Tibial artery (tissue), 4 donors: ENCODE results near the gene CFAP54.

ENCODE experiments used
- DNase-seq, 2 donors: peaks; one replicate each; pipeline ENCODE4 v3.0.0-alpha.2; 2019
- H3K27ac ChIP-seq, 2 donors: fragments of 200-600 bp; sonication (generic) in 1 of 2; 1 replicate in 1 of 2; 2 replicates in 1 of 2; pipeline ENCODE4 v1.5.1; 2018 to 2019; ENCODE audit warnings: mild to moderate bottlenecking in 1 of 2
- H3K27me3 ChIP-seq, 2 donors: fragments of 200-600 bp; sonication (generic) in 1 of 2; one replicate each; pipeline versions ENCODE4 v1.5.1 to v1.6.0; 2016 to 2019
- H3K36me3 ChIP-seq, 3 donors: fragments of 200-600 bp; sonication (generic) in 2 of 3; one replicate each; pipeline ENCODE4 v1.5.1; 2016 to 2019; ENCODE audit warnings: mild to moderate bottlenecking in 2 of 3
- H3K4me1 ChIP-seq, 4 donors: fragments of 200-600 bp; sonication (generic) in 2 of 4; 1 replicate in 3 of 4; 2 replicates in 1 of 4; pipeline ENCODE4 v1.5.1; 2016 to 2019
- H3K4me3 ChIP-seq, 2 donors: fragments of 200-600 bp; sonication (generic) in 1 of 2; 1 replicate in 1 of 2; 2 replicates in 1 of 2; pipeline ENCODE4 v1.5.1; 2018 to 2019; ENCODE audit warnings: mild to moderate bottlenecking in 2 of 2
- H3K9me3 ChIP-seq, 3 donors: fragments of 200-600 bp; sonication (generic) in 1 of 3; one replicate each; pipeline ENCODE4 v1.5.1; 2016 to 2019
- CTCF ChIP-seq, 2 experiments: fragments of 200-600 bp in 1 of 2; fragments of 450-650 bp in 1 of 2; IDR thresholded peaks; one replicate each; pipeline ENCODE4 v1.5.1; 2017 to 2019; ENCODE audit warnings: antibody characterized with exemption in 2 of 2, mild to moderate bottlenecking in 1 of 2, moderate library complexity in 1 of 2
- intact Hi-C: fragments of 100-400 bp; cut with DNase I; formaldehyde crosslinking; loops from one replicate; pipeline ENCODE4 v1.15.0; 2023; ENCODE audit warnings: low total_unique reads

Gene CFAP54

GRCh38 chr12:96811083-96811482 lies 321.7 kb downstream of the CFAP54 start:
- intact Hi-C loops: no loop called here
- no peaks in the 10 kb centered on the region for H3K36me3 ChIP-seq

GRCh38 chr12:96812153-96812552 lies 322.8 kb downstream of the CFAP54 start:
- H3K4me1 ChIP-seq: no peaks in the 10 kb centered on the region
- H3K9me3 ChIP-seq: no peaks in the 10 kb centered on the region
- no peak overlapping the region for H3K27ac ChIP-seq
- no peak for DNase-seq
- H3K36me3 ChIP-seq: no peaks in the 10 kb centered on the region
- no peak for TF ChIP-seq CTCF (IDR thresholded peaks at IDR 0.05)
- intact Hi-C loops: no loop called here
- H3K4me3 ChIP-seq: no peak overlapping the region
- no peaks in the 10 kb centered on the region for H3K27me3 ChIP-seq

More at GRCh38 chr12:96811083-96811482, 321.7 kb downstream of the CFAP54 start:
- H3K27ac ChIP-seq: no peak overlapping the region
- DNase-seq: no peak
- no peaks in the 10 kb centered on the region for H3K4me1 ChIP-seq
- no peaks in the 10 kb centered on the region for H3K27me3 ChIP-seq
- no peaks in the 10 kb centered on the region for H3K9me3 ChIP-seq
- no peak overlapping the region for H3K4me3 ChIP-seq
- no peak for TF ChIP-seq CTCF (IDR thresholded peaks at IDR 0.05)

GRCh38 chr12:96814200-96814599 lies 324.8 kb downstream of the CFAP54 start:
- no peaks in the 10 kb centered on the region for H3K36me3 ChIP-seq
- H3K27me3 ChIP-seq: no peaks in the 10 kb centered on the region
- H3K4me3 ChIP-seq: no peak overlapping the region
- no peak for TF ChIP-seq CTCF (IDR thresholded peaks at IDR 0.05)
- H3K27ac ChIP-seq: no peak overlapping the region
- H3K9me3 ChIP-seq: no peaks in the 10 kb centered on the region
- no peak for DNase-seq
- intact Hi-C loops: no loop called here
- H3K4me1 ChIP-seq: no peaks in the 10 kb centered on the region

- Histone ChIP-seq H3K4me1 (no peaks in the 10 kb centered on the region), H3K9me3 (no peaks in the 10 kb centered on the region), H3K27me3 (no peaks in the 10 kb centered on the region), H3K27ac (no peak overlapping the region), H3K36me3 (no peaks in the 10 kb centered on the region), H3K4me3 (no peak overlapping the region)
- intact Hi-C loops: no loop called here
- TF ChIP-seq CTCF (IDR thresholded peaks at IDR 0.05): no peak
- no peak for DNase-seq
These were observed 332.2 kb downstream of the CFAP54 start for GRCh38 chr12:96821592-96821991.

GRCh38 chr12:96822641-96823040 lies 333.3 kb downstream of the CFAP54 start:
- intact Hi-C loops: no loop called here
- no peak for TF ChIP-seq CTCF (IDR thresholded peaks at IDR 0.05)
- no peaks in the 10 kb centered on the region for H3K27me3 ChIP-seq
- H3K9me3 ChIP-seq: no peaks in the 10 kb centered on the region
- H3K36me3 ChIP-seq: no peaks in the 10 kb centered on the region
- no peak overlapping the region for H3K4me3 ChIP-seq
- no peak overlapping the region for H3K27ac ChIP-seq
- no peaks in the 10 kb centered on the region for H3K4me1 ChIP-seq
- DNase-seq: no peak
